Central memory CD8-positive, alpha-beta T cell (primary cell): Measurements from ENCODE around the gene C1orf52.
A peak's percentile ranks its signal among the peaks of the same experiment; 100 is the strongest.

Experiments
- ATAC-seq: fragments of 150-1000 bp; cut with Tn5 transposase; replicated peaks from 2 replicates; pipeline ENCODE4 v1.10.0; 2022; ENCODE audit warnings: mild to moderate bottlenecking, moderate FRiP score, moderate number of reproducible peaks; ENCODE audit not compliant: poor library complexity, severe bottlenecking; ENCODE audit errors: extremely low read depth
- DNase-seq, 2 donors: peaks; one replicate each; pipeline ENCODE4 v3.0.0; 2021; ENCODE audit warnings: low spot score in 2 of 2
- H3K27ac Mint-ChIP-seq: one replicate; pipeline ENCODE4 v1.8.0; 2022; ENCODE audit warnings: low read depth, mild to moderate bottlenecking, moderate library complexity, mixed read lengths
- H3K27me3 Mint-ChIP-seq: one replicate; pipeline ENCODE4 v1.8.0; 2022; ENCODE audit warnings: mixed read lengths
- H3K36me3 Mint-ChIP-seq: one replicate; pipeline ENCODE4 v1.8.0; 2022; ENCODE audit warnings: mild to moderate bottlenecking, moderate library complexity, mixed read lengths; ENCODE audit not compliant: insufficient read depth
- H3K4me1 Mint-ChIP-seq: one replicate; pipeline ENCODE4 v1.8.0; 2022; ENCODE audit warnings: mixed read lengths
- H3K4me3 Mint-ChIP-seq: one replicate; pipeline ENCODE4 v1.8.0; 2022; ENCODE audit warnings: mild to moderate bottlenecking, moderate library complexity, mixed read lengths
- H3K9me3 Mint-ChIP-seq: one replicate; pipeline ENCODE4 v1.8.0; 2022; ENCODE audit warnings: mixed read lengths

Gene C1orf52

DNA sequence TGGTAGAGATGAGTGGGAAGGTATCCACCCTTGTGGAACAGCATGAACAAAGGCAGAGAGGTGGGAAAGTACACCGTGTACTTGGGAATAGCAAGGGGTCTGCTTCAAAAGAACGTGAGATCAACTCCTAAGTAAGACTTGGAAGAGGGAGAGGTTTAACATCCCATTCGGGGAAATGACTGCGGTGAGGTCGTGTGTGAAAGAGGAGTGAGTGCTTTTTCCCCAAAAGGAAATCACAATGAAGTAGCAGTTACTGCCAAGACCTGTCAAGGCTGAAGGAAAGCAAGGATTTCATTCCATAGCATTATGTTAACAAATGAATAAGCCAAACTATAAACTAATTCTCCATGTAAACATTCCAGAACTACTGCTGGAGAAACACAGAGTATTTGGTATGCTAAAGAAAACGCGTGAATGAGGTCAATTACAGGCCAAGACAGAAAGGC is 38.7 kb downstream of the C1orf52 start:
- Mint-ChIP-seq H3K27ac (no peak overlapping the region), H3K9me3 (no peaks in the 10 kb centered on the region), H3K4me3 (no peak overlapping the region), H3K36me3 (no peaks in the 10 kb centered on the region), H3K27me3 (peaks cover 43% of the 10 kb centered on the region), H3K4me1 (no peaks in the 10 kb centered on the region)
- DNase-seq = no peak
- ATAC-seq = no peak

DNA sequence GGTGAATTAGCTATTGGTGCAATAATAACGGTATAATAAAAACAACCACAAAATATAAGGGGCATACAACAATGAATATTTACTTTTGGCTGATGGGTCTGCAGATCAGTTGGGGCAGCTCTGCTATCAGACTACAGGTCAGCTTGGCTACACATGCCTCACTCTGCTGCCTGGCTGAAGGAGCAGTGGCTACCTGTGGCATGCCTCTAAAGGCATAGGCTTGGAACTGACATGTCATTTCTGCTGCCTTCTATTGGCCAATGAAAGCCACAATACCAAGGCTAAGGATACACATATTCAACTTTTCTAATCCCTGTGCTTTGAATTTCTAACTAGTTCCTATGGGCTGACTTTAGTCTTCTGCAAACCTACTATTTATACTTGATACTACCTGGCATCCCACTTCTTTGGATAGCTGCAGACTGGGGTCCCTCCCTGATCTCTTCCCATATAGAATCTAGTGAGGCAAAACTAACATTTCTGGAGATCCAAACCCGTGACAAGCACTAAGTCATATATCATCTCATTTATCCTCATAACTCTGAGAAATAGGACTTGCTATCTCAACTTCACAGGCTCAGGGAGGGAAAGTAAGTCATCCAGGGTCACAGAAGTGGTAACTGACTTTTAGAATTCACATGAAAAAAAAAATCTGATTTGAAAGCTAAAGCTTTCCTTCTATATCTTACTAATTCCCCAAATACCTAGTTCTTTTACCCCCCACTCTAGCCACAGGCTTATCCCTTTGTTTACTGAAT is 39.4 kb downstream of the C1orf52 start:
- Mint-ChIP-seq H3K36me3 (no peaks in the 10 kb centered on the region), H3K4me1 (no peaks in the 10 kb centered on the region), H3K4me3 (no peak overlapping the region), H3K27me3 (peaks cover 50% of the 10 kb centered on the region), H3K27ac (no peak overlapping the region), H3K9me3 (no peaks in the 10 kb centered on the region)
- DNase-seq (no peak), ATAC-seq (no peak)

DNA sequence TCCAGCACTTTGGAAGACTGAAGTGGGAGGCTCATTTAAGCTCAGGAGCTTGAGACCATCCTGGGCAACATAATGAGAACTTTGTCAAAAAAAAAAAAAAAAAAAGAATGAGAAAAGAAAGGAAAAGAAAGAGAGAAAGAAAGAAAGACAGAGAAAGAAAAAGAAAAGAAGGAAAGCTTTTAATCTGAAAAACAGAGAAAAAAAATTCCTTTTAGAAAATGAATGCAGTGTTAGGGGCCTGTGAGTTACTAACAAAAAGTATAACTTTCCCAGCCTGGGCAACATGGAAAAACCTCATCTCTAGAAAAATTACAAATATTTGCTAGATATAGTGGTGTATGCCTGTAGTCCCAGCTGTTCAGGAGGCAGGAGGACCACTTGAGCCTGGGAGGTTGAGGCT is 42.8 kb downstream of the C1orf52 start:
- ATAC-seq (no peak), DNase-seq (no peak)
- Mint-ChIP-seq H3K9me3 (no peaks in the 10 kb centered on the region), H3K36me3 (no peaks in the 10 kb centered on the region), H3K4me1 (no peaks in the 10 kb centered on the region), H3K4me3 (no peak overlapping the region), H3K27me3 (peaks cover 50% of the 10 kb centered on the region), H3K27ac (no peak overlapping the region)

DNA sequence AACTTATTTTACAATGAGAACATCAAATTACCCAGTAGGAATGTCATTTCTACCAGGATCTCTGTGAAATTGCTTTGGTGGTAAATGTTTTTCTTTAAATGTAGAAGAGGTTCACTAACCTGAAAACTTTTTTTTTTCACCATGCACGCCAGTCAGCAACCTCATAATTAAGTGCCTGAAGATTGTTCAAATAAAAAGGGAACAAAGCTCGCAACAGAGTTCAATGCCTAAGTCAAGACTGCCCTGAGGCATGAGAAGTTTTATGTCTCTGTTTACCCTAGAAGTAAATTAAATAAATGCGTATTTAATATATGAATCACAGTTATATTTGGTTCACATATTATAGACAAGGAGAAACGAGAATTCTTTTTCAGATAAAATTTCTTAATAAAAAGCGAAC is 44.8 kb downstream of the C1orf52 start:
- Mint-ChIP-seq H3K36me3 (peaks cover 2% of the 10 kb centered on the region), H3K27ac (no peak overlapping the region), H3K9me3 (no peaks in the 10 kb centered on the region), H3K27me3 (peaks cover 48% of the 10 kb centered on the region), H3K4me3 (no peak overlapping the region), H3K4me1 (no peaks in the 10 kb centered on the region)
- DNase-seq (no peak), ATAC-seq (no peak)

DNA sequence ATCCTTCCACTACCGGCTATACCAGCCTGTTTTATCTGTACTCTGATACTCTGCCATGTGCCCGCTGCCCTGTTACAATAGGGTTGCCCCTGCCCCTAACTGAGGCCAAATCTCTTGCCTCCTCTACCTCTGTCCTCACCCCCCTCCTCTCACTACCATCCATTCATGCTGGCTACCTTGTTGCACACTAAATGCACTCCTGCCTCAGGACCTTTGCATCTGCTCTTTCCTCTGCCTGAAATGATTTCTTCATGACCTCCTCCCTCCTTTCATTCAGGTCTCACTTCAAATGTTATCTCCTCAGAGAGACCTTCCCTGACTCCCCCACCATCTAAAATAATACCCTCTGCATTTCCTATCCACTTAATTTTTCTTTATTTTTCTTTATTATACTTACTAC is 51.0 kb downstream of the C1orf52 start:
- no peaks in the 10 kb centered on the region for H3K4me1 Mint-ChIP-seq
- no peak for DNase-seq
- peaks cover 4% of the 10 kb centered on the region for H3K36me3 Mint-ChIP-seq
- H3K27ac Mint-ChIP-seq = no peak overlapping the region
- H3K27me3 Mint-ChIP-seq = peaks cover 53% of the 10 kb centered on the region
- no peaks in the 10 kb centered on the region for H3K9me3 Mint-ChIP-seq
- ATAC-seq = no peak
- no peak overlapping the region for H3K4me3 Mint-ChIP-seq

DNA sequence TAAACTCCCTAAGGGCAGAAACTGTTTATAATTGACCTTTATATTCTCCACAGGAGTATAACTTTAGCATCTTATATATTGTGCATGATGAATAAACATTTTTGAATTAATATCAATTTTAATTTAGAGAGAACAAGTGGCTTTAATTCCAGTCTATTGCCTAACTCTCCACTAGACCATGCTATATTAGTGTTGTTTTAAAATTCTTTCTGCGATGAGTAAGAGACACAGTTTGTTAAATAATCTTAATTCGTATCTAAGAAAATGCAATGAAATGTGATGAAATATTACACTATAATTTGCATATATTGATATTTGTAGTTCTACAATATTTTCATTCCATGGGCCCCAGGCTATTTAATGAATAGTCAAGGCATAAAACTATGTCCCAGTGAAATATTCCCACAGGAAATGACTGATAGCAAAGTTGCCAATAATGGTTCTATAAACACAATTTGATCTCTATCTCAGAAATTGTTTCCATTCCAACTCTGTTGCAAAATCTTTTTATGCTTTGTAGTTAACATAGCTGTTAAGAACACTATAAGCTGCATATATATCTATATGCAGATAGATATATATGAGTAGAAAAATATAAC is 55.8 kb downstream of the C1orf52 start:
- ATAC-seq (no peak), DNase-seq (no peak)
- Mint-ChIP-seq H3K36me3 (peaks cover 5% of the 10 kb centered on the region), H3K4me3 (no peak overlapping the region), H3K27me3 (peaks cover 32% of the 10 kb centered on the region), H3K27ac (no peak overlapping the region), H3K9me3 (no peaks in the 10 kb centered on the region), H3K4me1 (peaks cover 16% of the 10 kb centered on the region)

DNA sequence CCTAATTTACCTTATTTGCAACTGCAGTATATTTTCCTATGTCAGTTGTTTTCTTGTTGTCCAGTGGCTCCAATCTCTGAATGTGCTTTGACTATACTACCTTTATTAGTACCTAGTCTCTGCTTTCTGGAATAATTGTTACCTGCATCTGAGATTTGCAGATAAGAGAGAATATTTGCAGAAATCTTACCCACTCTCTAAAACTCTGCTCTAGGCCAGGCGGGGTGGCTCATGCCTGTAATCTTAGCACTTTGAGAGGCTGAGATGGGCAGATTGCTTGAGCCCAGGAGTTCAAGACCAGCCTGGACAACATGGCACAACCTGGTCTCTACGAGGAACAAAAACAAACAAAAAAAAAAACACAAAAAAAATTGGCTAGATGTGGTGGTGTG is 56.6 kb downstream of the C1orf52 start:
- Mint-ChIP-seq H3K27me3 (peaks cover 23% of the 10 kb centered on the region), H3K4me3 (no peak overlapping the region), H3K4me1 (peaks cover 19% of the 10 kb centered on the region), H3K36me3 (peaks cover 5% of the 10 kb centered on the region), H3K9me3 (no peaks in the 10 kb centered on the region), H3K27ac (no peak overlapping the region)
- no peak for DNase-seq
- no peak for ATAC-seq

DNA sequence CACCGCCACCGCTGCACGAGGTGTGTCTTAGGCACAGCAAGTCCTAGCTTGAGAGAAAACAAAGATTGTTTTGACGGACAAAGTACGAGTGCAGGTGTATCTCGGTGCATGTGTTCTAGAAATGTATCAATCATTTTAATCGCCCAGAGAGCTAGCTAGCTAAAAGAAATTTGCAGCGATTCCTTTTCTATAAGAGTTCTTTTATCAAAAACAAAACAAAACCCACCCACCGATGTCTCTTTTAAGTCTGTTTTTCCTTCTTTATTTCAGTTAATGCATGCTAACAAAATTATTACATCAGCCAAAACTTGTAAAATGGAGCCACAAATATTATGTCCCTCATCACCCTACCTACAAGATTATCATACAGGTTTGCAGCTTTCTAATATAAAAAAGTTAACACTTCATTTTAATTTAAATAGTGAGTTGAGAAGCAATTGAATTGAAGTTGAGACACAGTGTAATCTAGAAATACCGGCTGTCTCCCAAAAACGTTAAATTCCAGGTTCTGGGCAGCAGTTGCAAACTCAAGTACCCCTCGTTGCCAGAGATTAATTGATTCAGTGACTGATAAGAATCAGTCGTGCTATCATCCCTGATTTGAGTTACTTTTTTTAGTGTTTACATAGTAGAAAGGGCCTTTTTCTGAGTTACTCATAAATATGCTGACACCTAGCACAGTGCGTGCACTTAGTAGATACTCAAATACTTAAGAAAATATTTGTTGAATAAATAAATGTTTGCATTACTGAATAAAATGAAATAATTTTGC is 57.2 kb downstream of the C1orf52 start:
- peak overlapping the region; percentile 95 for H3K27ac Mint-ChIP-seq
- H3K27me3 Mint-ChIP-seq = peaks cover 18% of the 10 kb centered on the region
- no peaks in the 10 kb centered on the region for H3K9me3 Mint-ChIP-seq
- ATAC-seq (peak; percentile 50), DNase-seq (no peak)
- peaks cover 21% of the 10 kb centered on the region for H3K4me1 Mint-ChIP-seq
- peaks cover 5% of the 10 kb centered on the region for H3K36me3 Mint-ChIP-seq
- peak overlapping the region; percentile 96 for H3K4me3 Mint-ChIP-seq

DNA sequence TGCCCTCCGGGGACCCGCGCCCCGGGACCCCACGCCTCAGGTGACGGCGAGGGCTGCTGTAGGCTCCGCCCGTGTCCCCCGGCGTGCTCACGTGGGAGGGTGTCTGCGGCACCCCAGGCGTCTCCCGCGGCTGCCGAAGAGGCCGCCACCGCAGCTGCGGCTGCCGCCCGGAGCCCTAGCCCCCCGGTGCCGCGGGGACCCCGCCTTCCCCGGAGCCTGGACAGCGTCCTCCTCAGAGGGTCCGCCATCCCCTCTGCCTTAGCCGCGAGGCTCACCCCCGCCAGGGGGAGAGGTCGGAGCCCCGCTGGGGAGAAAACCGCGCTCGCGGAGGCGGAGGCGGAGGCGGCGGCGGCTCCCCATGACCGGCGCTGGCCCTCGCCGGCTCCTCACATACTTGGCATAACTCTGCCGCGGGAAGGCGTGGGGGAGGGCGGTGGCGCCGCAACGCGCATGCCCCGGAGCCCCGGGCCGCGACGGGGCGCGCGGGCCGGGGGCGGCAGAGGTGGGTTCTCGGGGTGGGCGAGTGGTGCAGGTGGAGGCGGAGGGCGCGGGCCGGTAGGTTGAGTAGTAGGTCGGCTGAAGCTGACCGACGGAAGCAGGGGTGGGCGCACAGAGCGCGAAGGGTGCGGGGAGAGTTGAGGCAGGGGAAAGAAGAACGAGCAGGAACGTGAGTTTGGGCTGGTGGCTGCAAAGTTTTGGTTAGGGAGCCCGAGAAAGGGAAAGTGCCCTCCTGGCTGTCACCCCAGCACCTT is 57.9 kb downstream of the C1orf52 start:
- ATAC-seq (peak; percentile 77), DNase-seq (peak; percentile 47 to 65)
- H3K4me1 Mint-ChIP-seq = peaks cover 21% of the 10 kb centered on the region
- H3K4me3 Mint-ChIP-seq = peak overlapping the region; percentile 96
- peak overlapping the region; percentile 95 for H3K27ac Mint-ChIP-seq
- H3K27me3 Mint-ChIP-seq = peaks cover 10% of the 10 kb centered on the region
- peaks cover 2% of the 10 kb centered on the region for H3K36me3 Mint-ChIP-seq
- H3K9me3 Mint-ChIP-seq = no peaks in the 10 kb centered on the region

DNA sequence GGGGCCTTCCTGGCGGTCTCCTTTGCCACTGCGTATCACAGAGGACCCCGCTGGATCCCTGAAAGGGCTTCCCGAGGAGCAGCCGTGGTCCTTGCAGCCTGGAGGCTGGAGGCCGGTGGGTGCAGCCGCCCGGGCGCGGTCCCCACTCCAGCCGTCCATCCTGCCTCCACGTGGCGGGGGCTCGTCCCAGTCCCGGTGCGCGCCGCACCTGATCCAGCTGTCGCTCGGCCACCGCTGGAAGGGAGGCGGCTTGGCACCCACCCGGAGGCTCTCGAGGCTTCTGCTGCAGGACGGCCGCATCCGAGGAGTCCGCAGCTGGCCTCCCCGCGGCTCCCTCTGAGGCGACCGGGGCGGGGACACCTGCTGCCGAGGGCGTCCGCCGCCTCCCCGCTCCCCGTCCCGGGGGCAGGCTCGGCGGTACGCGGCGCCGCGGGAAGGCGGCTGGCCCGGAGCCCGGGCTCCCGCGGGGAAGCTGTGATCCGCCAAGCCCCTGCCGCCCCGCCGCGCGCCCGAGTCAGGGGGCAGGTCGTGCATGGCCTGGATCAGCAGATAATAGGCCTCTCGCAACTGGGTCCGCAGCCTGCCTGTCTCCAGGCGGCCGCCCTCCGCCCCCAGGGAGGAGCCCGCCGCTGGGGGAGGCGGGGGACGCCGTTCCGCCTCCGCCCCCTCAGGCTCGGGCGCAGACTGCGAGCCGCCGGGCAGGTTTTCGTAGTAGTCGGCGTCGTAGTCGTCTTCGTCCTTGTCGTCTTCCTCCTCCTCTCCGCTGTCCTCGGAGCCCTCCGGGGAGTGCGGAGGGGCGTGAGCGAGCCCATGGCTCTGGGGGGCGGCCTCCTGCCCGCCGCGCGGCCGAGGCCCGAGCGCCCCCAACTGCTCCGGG is 58.8 kb downstream of the C1orf52 start, which contains the start of gene SYDE2:
Gene SYDE2, minus strand, starts transcription at position 554 of the 877 bp plus-strand sequence. Its CDS starts 20 bp downstream, at position 534.
- Mint-ChIP-seq H3K4me3 (peak within 1 kb of the TSS; percentile 96), H3K9me3 (no peaks in the 10 kb centered on the region), H3K27me3 (peaks cover 9% of the 10 kb centered on the region), H3K4me1 (peaks cover 21% of the 10 kb centered on the region), H3K36me3 (peaks cover 2% of the 10 kb centered on the region), H3K27ac (peak within 1 kb of the TSS; percentile 95)
- ATAC-seq (peak; percentile 80), DNase-seq (peak; percentile 72 to 76)
